SK-N-DZ (cell line): ENCODE results near the gene AHRR.

ENCODE experiments used
- DNase-seq: peaks from one replicate; pipeline ENCODE4 v3.0.0-alpha.2; 2015; ENCODE audit warnings: low spot score

AHRR gene

DNA sequence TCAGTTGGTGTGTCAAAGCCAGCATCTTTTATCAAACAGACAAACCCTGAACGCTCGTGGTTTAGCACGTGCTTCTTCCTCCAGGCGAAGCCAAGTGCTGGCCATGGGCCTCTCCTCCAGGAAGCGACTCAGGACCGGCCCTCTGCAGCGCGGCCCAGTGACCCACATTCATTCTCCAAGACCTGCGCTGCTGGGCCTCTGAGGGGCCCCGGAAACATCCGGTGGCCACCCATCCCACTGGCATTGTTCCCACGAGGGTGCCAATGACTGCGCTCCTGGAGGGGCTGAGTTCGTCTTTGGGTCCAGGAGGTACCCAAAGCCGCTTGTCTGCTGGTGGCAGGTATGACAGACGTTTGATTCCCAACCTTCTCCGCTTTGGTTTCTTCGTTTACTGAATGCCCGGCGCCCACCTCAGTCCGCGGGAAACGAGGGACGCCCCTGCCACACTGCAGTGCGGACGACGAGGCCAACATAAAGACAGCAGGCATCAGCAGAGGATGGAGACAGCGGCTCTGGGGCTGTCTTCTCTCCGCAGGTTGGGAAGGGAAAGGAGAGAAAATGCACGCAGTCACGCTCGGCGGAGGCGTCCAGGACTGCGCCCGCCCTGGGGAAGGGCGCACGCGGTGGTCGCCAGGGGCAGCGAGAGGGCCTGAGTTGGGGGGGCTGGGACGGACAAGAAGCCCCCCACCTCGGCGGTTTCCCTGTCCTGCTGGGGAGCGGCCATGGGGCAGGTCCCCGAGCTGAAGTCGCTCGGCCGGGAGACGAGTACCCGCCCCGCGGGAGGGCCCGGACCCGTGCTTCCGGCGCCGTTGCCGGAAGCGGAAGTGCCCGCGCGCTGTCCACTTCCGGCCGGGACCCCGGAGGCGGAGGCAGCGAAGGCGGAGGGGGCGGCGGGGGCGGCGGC lies 121.1 kb downstream of the AHRR start, which contains the start of gene EXOC3:
TSS of gene EXOC3 (plus strand) at position 842 of the 904 bp plus-strand sequence. CDS start 3,030 bp downstream, outside the sequence.
- DNase-seq = peak; percentile 65

GRCh38 chr5:443239-444151 lies 122.0 kb downstream of the AHRR start:
- DNase-seq = no peak

DNA sequence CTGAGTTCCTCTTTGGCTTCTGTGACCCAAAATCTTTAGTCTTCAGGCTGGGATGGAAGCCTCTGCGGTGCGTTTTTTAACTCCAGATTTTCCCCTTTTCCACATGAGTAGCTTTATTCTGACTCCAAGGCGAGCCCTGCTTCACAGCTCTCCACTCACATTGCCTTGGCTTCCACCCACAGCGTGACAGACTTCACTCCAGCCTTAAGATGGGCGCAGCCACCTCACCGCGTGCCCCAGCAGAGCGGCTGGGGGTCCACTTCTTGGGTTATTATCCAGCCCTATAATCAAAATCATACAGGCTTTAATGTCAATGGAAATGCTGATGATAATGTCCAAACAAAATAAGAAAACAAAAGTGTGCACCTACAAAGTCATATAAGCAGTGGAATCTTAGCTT lies 122.7 kb downstream of the AHRR start:
- no peak for DNase-seq

DNA sequence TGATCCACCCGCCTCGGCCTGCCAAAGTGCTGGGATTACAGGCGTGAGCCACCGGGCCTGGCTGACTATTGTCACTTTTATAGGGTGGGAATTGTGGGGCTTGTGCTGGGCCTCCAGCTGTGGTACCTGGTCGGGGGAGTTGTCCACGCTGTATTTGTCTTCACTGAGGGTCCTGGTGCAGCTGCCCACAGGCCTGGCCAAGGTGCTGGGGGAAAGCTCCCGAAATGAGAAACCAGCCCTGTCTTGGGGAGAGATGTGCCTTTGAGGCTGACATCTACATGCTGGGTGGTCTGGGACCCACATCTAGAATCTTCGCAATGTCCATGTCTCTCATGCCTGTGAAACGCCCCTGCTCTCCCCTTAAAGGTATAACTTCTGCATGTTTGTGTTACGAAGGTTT lies 124.1 kb downstream of the AHRR start:
- DNase-seq = no peak

DNA sequence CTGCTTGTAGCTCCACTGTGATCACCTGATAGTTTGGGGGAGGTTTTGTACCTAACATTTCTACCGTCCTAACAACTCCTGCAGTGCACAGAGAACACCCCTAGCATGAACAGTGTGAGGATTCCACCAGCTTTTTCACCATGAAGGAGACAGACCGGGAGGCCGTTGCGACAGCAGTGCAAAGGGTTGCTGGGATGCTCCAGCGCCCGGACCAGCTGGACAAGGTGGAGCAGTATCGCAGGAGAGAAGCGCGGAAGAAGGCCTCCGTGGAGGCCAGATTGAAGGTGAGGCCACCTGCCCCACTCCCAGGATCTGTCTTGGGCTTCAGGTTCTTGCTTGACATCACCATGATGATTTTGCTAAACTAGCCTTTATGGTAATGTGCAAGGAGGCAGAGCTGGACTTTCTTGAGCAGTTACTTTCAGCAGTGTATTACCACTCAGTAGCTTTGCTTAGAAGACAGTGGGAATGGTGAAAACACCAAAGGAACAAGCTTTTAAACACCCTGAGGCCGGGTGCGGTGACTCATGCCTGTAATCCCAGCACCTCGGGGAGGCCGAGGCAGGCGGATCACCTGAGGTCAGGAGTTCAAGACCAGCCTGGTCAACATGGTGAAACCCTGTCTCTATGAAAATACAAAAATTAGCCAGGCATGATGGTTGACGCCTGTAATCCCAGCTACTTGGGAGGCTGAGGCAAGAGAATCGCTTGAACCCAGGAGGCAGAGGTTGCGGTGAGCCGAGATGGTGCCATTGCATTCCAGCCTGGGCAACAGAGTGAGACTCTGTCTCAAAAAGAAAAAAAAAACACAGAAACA lies 124.8 kb downstream of the AHRR start:
- no peak for DNase-seq

DNA sequence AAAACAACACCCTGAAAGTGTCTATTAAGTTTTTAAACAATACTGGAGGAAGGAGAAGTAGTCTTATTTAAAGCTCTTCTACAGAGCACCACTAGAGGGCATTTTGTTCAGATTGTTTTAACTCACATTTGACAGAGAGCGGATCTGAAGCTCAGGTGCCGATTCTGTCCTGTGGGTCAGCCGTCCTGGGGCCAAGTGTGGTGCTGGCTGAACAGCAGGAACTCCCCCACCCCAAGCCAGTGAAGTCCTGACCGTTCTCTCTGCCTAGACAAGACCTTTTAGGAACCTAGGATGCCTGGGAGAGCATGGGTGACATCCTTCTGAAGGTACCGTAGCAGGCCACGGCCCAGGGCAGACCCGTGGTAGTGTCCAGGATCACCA lies 125.4 kb downstream of the AHRR start:
- no peak for DNase-seq

- no peak for DNase-seq
Measured at GRCh38 chr5:447501-447900, 126.0 kb downstream of the AHRR start.

GRCh38 chr5:448061-448765 lies 126.7 kb downstream of the AHRR start:
- DNase-seq = no peak

DNA sequence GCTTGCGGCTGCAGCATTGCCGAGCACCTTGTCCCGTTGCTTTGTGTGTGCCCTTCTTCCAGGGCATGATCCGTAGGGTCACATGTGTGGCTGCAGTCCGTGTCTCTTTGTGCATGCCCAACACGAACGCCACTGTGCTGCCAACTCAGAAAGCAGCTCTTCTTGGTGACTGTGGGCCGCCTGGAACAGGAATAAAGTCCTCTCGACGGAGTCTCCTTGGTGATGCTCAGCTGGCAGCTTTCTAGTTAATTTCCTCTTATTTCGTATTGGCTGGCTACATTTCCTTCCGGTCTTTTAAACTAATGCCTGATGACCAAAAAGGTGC lies 127.2 kb downstream of the AHRR start:
- no peak for DNase-seq

DNA sequence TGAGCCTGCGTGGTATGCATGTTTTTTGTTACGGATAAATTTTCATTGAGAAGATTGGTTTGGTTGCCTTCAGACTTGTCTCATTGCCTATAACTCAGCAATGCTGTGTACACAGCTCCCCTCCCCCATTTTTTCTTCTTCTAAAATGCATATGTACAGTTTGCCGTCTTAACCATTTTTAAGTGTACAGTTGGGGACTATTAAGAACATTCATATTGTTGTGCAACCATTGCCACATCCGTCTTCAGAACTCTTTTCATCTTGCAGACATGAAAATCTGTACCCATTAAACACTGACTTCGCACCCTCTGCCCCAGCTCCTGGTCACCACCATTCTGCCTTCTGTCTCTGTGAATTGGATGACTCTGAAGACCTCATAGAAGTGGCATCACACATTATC lies 127.6 kb downstream of the AHRR start:
- no peak for DNase-seq

DNA sequence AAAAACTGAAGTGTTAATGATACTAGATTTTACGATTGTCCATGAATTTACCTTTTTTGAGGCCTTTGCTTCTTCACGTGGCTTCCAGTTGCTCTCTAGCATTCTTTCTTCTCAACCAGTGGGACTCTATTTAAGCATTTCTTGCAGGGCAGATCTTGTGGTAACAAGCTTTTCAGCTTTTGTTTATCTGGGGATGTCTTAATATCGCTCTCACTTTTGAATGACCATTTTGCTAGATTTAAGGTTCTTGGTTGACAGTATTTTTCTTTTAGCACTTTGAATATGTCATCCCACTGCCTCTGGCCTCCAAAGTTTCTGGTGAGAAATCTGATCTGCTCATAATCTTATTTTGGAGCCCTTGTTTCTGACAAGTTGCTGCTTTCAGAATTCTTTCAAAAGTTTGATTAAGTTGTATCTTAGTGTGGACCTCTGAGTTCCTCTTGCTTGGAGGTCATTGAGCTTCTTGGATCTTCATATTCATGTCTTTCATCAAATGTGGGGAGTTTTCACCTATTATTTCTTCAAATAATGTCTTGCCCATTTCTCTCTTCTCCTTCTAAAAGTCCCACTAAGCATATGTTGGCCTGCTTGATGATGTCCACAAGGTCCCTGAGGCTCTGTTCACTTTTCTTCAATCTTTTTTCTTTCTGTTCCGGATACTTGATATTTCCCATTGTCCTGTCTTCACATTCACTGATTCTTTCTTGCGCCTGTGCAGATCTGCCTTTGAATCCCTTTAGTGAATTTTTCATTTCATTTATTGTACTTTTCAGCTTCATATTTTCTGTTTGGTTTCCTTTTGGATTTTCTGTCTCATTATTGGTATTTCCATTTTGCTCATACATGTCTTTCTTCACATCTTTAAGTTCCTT lies 130.3 kb downstream of the AHRR start:
- DNase-seq = no peak

DNA sequence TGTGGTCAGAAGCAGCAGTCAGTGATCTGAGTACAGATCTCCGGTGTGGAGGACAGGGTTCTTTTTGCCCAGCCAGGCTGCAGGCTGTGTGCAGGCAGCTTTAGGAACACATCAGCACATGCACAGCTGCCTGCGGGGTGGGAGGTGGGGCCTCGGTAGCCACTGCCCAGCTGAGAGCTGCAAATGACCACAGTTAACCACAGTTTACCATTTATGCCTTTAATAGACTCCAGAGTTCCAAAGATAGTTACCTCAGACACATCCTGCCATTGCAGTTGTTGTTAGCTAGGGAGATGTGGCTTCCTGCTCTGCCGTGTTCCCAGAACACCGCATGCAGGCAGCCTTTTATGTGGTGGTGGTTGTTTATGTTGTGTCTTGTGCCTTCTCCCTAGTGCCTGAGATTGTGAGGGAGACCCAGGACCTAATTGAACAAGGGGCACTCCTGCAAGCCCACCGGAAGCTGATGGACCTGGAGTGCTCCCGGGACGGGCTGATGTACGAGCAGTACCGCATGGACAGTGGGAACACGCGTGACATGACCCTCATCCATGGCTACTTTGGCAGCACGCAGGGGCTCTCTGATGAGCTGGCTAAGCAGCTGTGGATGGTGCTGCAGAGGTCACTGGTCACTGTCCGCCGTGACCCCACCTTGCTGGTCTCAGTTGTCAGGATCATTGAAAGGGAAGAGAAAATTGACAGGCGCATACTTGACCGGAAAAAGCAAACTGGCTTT lies 131.6 kb downstream of the AHRR start:
- no peak for DNase-seq

DNA sequence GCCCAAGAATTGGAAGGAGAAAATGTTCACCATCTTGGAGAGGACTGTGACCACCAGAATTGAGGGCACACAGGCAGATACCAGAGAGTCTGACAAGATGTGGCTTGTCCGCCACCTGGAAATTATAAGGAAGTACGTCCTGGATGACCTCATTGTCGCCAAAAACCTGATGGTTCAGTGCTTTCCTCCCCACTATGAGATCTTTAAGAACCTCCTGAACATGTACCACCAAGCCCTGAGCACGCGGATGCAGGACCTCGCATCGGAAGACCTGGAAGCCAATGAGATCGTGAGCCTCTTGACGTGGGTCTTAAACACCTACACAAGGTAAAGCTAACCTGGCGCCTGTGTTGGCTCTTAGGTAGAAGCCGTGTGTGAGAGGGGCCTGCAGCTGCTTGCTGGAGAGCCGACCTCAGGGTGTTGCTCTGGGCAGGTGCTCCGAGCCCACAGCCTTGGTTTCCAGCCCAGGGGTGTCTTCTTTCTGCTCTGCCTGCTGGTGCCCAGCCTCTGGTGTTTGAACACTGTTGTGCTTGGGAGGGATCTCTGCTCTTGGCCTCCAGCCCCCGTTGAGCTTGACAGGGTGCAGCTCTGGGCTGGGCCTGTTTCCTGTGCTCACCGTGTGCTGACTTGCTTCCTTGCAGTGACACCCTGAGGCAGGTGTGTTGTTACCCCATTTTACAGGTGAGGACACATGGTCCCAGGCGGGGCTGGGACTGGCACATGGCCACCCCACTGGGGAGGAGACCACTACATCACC lies 132.4 kb downstream of the AHRR start:
- no peak for DNase-seq

GRCh38 chr5:454936-455335 lies 133.4 kb downstream of the AHRR start:
- DNase-seq = no peak

DNA sequence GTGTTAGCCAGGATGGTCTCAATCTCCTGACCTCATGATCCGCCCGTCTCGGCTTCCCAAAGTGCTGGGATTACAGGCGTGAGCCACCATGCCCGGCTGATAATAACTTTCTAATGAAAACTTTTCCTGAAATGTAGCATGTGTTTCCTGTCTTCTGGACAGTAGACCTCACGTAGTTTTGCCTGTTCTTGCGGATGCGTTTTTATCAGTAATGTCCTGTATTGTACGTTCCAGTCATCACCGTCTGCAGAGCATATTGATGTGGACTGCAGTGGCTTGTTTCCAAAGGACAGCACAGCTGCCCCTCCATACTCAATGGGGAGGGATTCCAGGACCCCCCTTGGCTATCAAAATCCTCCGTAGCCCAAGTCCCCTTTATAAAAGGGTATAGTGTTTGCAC lies 134.3 kb downstream of the AHRR start:
- no peak for DNase-seq

- DNase-seq = no peak
Measured at GRCh38 chr5:456351-457194, 135.1 kb downstream of the AHRR start.

- DNase-seq = no peak
Measured at GRCh38 chr5:457195-457961, 135.9 kb downstream of the AHRR start.
